HAP-1 (cell line): Measurements from ENCODE around the gene WFS1.

Experiments used
- DNase-seq, 2 experiments: peaks; one replicate each; pipeline ENCODE4 v3.0.0-alpha.2; 2016 to 2020; ENCODE audit warnings: low spot score in 2 of 2
- H3K27me3 ChIP-seq: fragments of 250-450 bp; sonication (Bioruptor Pico); 2 replicates; pipeline ENCODE4 v1.5.1; 2020; ENCODE audit warnings: low read depth, mild to moderate bottlenecking, moderate library complexity
- H3K36me3 ChIP-seq: fragments of 250-450 bp; sonication (Bioruptor Pico); replicated peaks from 2 replicates; pipeline ENCODE4 v1.5.1; 2020; ENCODE audit warnings: mild to moderate bottlenecking
- H3K4me1 ChIP-seq: fragments of 250-450 bp; sonication (Bioruptor Pico); 2 replicates; pipeline ENCODE4 v1.5.1; 2020; ENCODE audit warnings: mild to moderate bottlenecking
- H3K4me3 ChIP-seq: fragments of 250-450 bp; sonication (Bioruptor Pico); 2 replicates; pipeline ENCODE4 v1.5.1; 2020; ENCODE audit warnings: mild to moderate bottlenecking, moderate library complexity
- H3K9me3 ChIP-seq: fragments of 250-450 bp; sonication (Bioruptor Pico); 2 replicates; pipeline ENCODE4 v1.5.1; 2020; ENCODE audit warnings: mild to moderate bottlenecking, moderate library complexity
- in situ Hi-C: fragments of 300-500 bp; cut with MboI; formaldehyde crosslinking; loops from 3 replicates; pipeline ENCODE4 v1.14.3; 2020; ENCODE audit warnings: low sequenced_read_pairs, inconsistent platforms, mixed read lengths

The WFS1 gene

GRCh38 chr4:6271701-6272465, 2.2 kb downstream of the WFS1 start:
- no peaks in the 10 kb centered on the region for H3K9me3 ChIP-seq
- no peaks in the 10 kb centered on the region; the same call in 1 of the 2 replicates for H3K36me3 ChIP-seq
- in situ Hi-C loops = loop anchor here (25.0 kb wide), 1 partner anchor 815 kb away; no protein-coding TSS in a partner anchor
- DNase-seq = no peak
- peaks cover 4% of the 10 kb centered on the region for H3K4me1 ChIP-seq
- no peak overlapping the region for H3K4me3 ChIP-seq
- no peaks in the 10 kb centered on the region for H3K27me3 ChIP-seq

GRCh38 chr4:6272863-6273660, 3.4 kb downstream of the WFS1 start:
- Histone ChIP-seq H3K4me1 (peaks cover 4% of the 10 kb centered on the region), H3K27me3 (no peaks in the 10 kb centered on the region), H3K9me3 (no peaks in the 10 kb centered on the region), H3K36me3 (no peaks in the 10 kb centered on the region; the same call in 1 of the 2 replicates), H3K4me3 (no peak overlapping the region)
- no peak for DNase-seq
- in situ Hi-C loops = loop anchor here (25.0 kb wide), 1 partner anchor 814 kb away; no protein-coding TSS in a partner anchor

- peak in 1 of 2 experiments; percentile 32 for DNase-seq
- in situ Hi-C loops = loop anchor here (25.0 kb wide), 1 partner anchor 814 kb away; no protein-coding TSS in a partner anchor
- Histone ChIP-seq H3K9me3 (no peaks in the 10 kb centered on the region), H3K4me1 (peaks cover 4% of the 10 kb centered on the region), H3K4me3 (no peak overlapping the region), H3K27me3 (no peaks in the 10 kb centered on the region), H3K36me3 (no peaks in the 10 kb centered on the region; the same call in 1 of the 2 replicates)
Observed at GRCh38 chr4:6273661-6273990, 4.0 kb downstream of the WFS1 start.

- Histone ChIP-seq H3K4me1 (no peaks in the 10 kb centered on the region), H3K9me3 (no peaks in the 10 kb centered on the region), H3K36me3 (no peaks in the 10 kb centered on the region), H3K27me3 (no peaks in the 10 kb centered on the region), H3K4me3 (no peak overlapping the region)
- no peak for DNase-seq
- in situ Hi-C loops = no loop called here
Observed at GRCh38 chr4:6275351-6275750, 5.7 kb downstream of the WFS1 start.

GRCh38 chr4:6275898-6276806, 6.5 kb downstream of the WFS1 start:
- Histone ChIP-seq H3K9me3 (no peaks in the 10 kb centered on the region), H3K4me3 (no peak overlapping the region), H3K27me3 (no peaks in the 10 kb centered on the region), H3K36me3 (no peaks in the 10 kb centered on the region), H3K4me1 (no peaks in the 10 kb centered on the region)
- no peak for DNase-seq
- in situ Hi-C loops = no loop called here

- Histone ChIP-seq H3K9me3 (no peaks in the 10 kb centered on the region), H3K4me1 (no peaks in the 10 kb centered on the region), H3K4me3 (no peak overlapping the region), H3K27me3 (no peaks in the 10 kb centered on the region), H3K36me3 (no peaks in the 10 kb centered on the region)
- in situ Hi-C loops = no loop called here
- no peak for DNase-seq
Observed at GRCh38 chr4:6277139-6277802, 7.6 kb downstream of the WFS1 start.

GRCh38 chr4:6277935-6278800, 8.5 kb downstream of the WFS1 start:
- Histone ChIP-seq H3K9me3 (no peaks in the 10 kb centered on the region), H3K4me3 (no peak overlapping the region), H3K36me3 (no peaks in the 10 kb centered on the region), H3K4me1 (no peaks in the 10 kb centered on the region), H3K27me3 (no peaks in the 10 kb centered on the region)
- DNase-seq = no peak
- in situ Hi-C loops = no loop called here

GRCh38 chr4:6278801-6279197, 9.1 kb downstream of the WFS1 start:
- no peak for DNase-seq
- in situ Hi-C loops = no loop called here
- no peak overlapping the region for H3K4me3 ChIP-seq
- no peaks in the 10 kb centered on the region for H3K9me3 ChIP-seq
- no peaks in the 10 kb centered on the region for H3K27me3 ChIP-seq
- no peaks in the 10 kb centered on the region for H3K36me3 ChIP-seq
- no peaks in the 10 kb centered on the region for H3K4me1 ChIP-seq

GRCh38 chr4:6279582-6280289, 10.1 kb downstream of the WFS1 start:
- H3K36me3 ChIP-seq = no peaks in the 10 kb centered on the region
- in situ Hi-C loops = no loop called here
- no peaks in the 10 kb centered on the region for H3K27me3 ChIP-seq
- DNase-seq = no peak
- no peaks in the 10 kb centered on the region for H3K4me1 ChIP-seq
- H3K9me3 ChIP-seq = no peaks in the 10 kb centered on the region
- H3K4me3 ChIP-seq = no peak overlapping the region

GRCh38 chr4:6280365-6280996, 10.8 kb downstream of the WFS1 start:
- in situ Hi-C loops = no loop called here
- H3K27me3 ChIP-seq = no peaks in the 10 kb centered on the region
- H3K4me1 ChIP-seq = no peaks in the 10 kb centered on the region
- no peak overlapping the region for H3K4me3 ChIP-seq
- no peaks in the 10 kb centered on the region for H3K36me3 ChIP-seq
- DNase-seq = no peak
- H3K9me3 ChIP-seq = no peaks in the 10 kb centered on the region

- Histone ChIP-seq H3K27me3 (no peaks in the 10 kb centered on the region), H3K4me1 (no peaks in the 10 kb centered on the region), H3K9me3 (no peaks in the 10 kb centered on the region), H3K4me3 (no peak overlapping the region), H3K36me3 (no peaks in the 10 kb centered on the region)
- no peak for DNase-seq
- in situ Hi-C loops = no loop called here
Observed at GRCh38 chr4:6281436-6282313, 12.0 kb downstream of the WFS1 start.
